ENCODE results near the gene USP6.
"Not testable (repeated sequence)": the region's sequence is repeated elsewhere in the genome, so short reads cannot be mapped to it uniquely, and the experiment has no call there.

Gene USP6

DNA sequence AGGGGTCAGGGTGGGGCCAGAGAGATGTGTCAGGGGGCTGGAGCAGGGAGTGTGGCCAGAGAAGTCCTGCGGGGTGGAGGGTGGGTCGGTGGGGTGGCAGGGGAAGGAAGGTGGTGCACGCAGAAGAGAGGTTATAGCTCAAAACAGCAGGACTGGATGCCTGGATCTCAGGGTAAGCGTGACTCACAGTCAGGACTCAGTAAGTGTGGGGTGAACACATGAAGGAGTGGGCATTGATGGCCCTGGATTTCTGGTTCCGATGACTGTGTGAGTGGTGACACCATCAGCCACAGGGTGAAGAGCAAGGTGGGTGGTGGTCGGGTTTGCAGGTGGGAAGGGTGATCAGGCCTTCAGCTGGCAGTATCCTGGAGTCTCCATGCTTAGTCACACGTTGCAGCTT, 6.2 kb downstream of the USP6 start:
- not testable (repeated sequence) for DNase-seq (ENCODE audit: low read depth in 2 of 2)

- no peak for DNase-seq (ENCODE audit: low read depth in 2 of 2)
These were observed 6.9 kb downstream of the USP6 start for GRCh38 chr17:5122586-5123342.

GRCh38 chr17:5123343-5124124, 7.7 kb downstream of the USP6 start:
- no peak for DNase-seq (ENCODE audit: low read depth in 2 of 2)

- DNase-seq (ENCODE audit: low read depth in 2 of 2): not testable (repeated sequence)
These were observed 8.4 kb downstream of the USP6 start for GRCh38 chr17:5124125-5124760.

GRCh38 chr17:5124896-5125295, 9.1 kb downstream of the USP6 start:
- not testable (repeated sequence) for DNase-seq (ENCODE audit: low read depth in 2 of 2)

- DNase-seq (ENCODE audit: low read depth in 2 of 2): no peak
These were observed 11.1 kb downstream of the USP6 start for GRCh38 chr17:5126719-5127488.

GRCh38 chr17:5127910-5128309, 12.1 kb downstream of the USP6 start:
- DNase-seq (ENCODE audit: low read depth in 2 of 2): no peak

- not testable (repeated sequence) for DNase-seq (ENCODE audit: low read depth in 2 of 2)
These were observed 12.6 kb downstream of the USP6 start for GRCh38 chr17:5128387-5128786.

DNA sequence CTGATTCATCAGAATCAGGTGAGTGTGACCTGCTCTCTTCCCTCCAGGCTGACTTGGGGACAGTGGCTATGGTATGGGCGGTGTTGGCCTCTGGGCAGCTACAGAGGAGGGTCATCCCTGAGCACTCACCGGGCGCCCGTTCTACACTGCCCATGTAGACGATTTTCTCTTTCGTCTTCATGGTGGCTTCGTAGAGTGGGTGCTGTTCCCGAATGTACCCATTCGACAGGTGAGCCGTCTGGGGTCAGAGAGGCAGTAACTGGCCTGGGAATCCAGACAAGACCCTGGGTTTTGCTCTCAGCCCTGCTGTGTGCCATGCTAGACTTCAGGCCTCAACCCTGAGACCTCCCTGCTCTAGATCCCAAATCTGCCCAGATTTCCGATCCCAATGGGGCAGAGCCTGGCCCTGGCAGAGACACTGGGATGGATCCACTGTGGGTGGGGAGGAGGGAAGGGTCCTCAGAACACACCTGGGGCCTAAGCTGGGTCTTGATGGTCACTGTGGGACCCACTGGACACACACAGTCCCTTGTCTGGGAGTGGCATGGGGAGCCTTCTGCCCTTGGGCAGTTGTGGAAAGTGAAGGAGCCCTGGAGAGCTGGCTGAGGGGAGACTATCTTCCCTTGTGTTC, 13.2 kb downstream of the USP6 start:
- DNase-seq (ENCODE audit: low read depth in 2 of 2): no peak

DNA sequence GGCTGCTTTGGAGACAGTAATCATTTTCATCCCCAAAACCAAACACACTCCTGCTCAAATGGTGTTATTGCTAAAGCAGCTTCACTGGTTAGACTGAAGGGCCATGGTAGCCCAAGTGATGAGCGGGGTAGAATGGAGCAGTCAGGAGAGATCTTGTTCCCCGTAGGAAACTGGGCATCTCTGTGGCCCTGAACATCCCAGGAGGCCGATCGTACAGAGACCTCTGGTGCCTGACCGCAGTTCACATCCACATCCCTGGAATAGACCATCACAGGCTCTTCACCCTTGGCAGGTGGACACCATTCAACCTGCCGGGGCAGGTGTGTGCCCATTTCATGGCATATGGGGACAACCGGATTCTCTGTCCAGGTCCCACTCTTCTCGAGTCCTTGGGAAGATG, 13.9 kb downstream of the USP6 start:
- not testable (repeated sequence) for DNase-seq (ENCODE audit: low read depth in 2 of 2)

GRCh38 chr17:5130261-5130660, 14.4 kb downstream of the USP6 start:
- DNase-seq (ENCODE audit: low read depth in 2 of 2): not testable (repeated sequence)

DNA sequence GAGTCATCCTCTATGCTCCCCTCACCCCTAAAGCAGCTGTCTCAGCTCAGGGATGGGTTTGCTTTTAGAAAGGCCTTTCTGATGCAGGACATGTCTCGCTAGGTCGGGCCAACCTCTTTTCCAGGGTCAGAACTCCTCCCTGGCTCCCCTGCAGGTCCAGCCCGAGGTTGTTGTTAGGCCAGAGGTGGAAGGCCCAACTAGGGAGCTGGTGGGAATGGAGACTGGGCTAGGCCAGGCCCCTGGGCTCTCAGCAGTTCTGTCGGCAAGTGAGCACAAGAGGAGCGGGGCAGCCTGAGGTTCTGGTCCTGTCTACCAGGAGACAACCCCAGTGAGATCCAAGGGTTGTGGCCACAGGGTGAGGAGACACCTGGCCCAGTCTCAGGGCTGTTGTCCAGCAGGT, 14.9 kb downstream of the USP6 start:
- not testable (repeated sequence) for DNase-seq (ENCODE audit: low read depth in 2 of 2)

DNA sequence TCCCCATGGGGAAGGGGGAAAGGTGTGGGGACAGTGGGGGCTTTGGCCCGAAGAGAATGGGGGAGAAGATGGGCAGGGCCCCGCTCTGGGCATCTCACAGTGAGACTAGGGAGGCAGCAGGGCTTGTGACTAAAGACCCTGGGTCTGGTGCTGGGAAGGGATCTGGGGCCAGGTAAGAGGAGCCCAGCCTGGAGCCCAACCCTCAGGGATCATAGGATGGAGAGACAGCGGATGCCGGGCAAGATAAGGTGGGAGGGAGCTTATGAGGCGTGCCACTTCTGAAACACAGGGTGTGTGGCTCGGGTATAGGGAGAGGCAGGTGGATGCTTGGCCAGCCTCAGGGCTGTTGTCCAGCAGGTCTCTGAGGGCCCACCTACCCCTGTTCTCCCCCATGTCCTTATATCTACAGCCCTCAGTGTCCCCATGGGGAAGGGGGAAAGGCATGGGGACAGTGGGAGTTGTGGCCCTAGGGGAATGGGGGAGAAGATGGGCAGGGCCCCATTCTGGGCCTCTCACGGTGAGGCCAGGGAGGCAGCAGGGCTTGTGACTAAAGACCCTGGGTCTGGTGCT, 15.4 kb downstream of the USP6 start:
- DNase-seq (ENCODE audit: low read depth in 2 of 2): no peak

- not testable (repeated sequence) for DNase-seq (ENCODE audit: low read depth in 2 of 2)
These were observed 16.1 kb downstream of the USP6 start for GRCh38 chr17:5131799-5132502.

- not testable (repeated sequence) for DNase-seq (ENCODE audit: low read depth in 2 of 2)
These were observed 16.8 kb downstream of the USP6 start for GRCh38 chr17:5132503-5133225.

DNA sequence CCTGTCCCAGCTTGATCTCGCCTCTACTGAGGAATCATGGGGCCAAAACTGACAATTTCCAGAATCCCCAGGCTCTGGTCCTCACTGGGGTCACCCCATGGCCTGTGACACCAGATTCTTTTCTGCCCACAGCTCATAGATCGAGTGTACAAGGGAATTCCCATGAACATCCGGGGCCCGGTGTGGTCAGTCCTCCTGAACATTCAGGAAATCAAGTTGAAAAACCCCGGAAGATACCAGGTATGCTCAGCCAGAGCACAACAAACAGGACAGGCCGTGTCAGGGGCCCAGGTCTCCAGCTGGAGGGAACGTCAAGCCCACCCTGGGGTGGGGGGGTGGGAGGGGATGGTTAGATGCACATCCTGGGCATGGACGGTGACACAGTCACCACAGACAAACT, 17.5 kb downstream of the USP6 start:
- no peak for DNase-seq (ENCODE audit: low read depth in 2 of 2)

- DNase-seq (ENCODE audit: low read depth in 2 of 2): not testable (repeated sequence)
These were observed 18.1 kb downstream of the USP6 start for GRCh38 chr17:5133961-5134360.

GRCh38 chr17:5134571-5134970, 18.7 kb downstream of the USP6 start:
- DNase-seq (ENCODE audit: low read depth in 2 of 2): not testable (repeated sequence)

- not testable (repeated sequence) for DNase-seq (ENCODE audit: low read depth in 2 of 2)
These were observed 19.4 kb downstream of the USP6 start for GRCh38 chr17:5135131-5135712.

Measured in activated CD8-positive, alpha-beta memory T cell treated with anti-CD3 and anti-CD28 coated beads for 4 hours (primary cell).